HuH-7.5 (cell line): ENCODE measurements around the gene ELAC1.

ENCODE experiments used
- DNase-seq: peaks from one replicate; pipeline ENCODE4 v3.0.0; 2011; ENCODE audit warnings: low spot score

The ELAC1 gene

GRCh38 chr18:51017140-51017879 lies 49.5 kb downstream of the ELAC1 start:
- DNase-seq, result no peak

GRCh38 chr18:51020536-51020935 lies 52.7 kb downstream of the ELAC1 start:
- no peak for DNase-seq

GRCh38 chr18:51021226-51021965 lies 53.6 kb downstream of the ELAC1 start:
- no peak for DNase-seq

GRCh38 chr18:51025512-51025911 lies 57.7 kb downstream of the ELAC1 start:
- no peak for DNase-seq

GRCh38 chr18:51028201-51028805 lies 60.5 kb downstream of the ELAC1 start:
- no peak for DNase-seq

- DNase-seq, result no peak
These were observed 61.5 kb downstream of the ELAC1 start for GRCh38 chr18:51029378-51029693.

GRCh38 chr18:51029694-51030536 lies 62.1 kb downstream of the ELAC1 start, which contains the start of gene SMAD4:
Gene SMAD4, plus strand, starts transcription at chr18:51030213. Its CDS starts 16,834 bp downstream, at chr18:51047047.
- DNase-seq, result peak; percentile 78

- DNase-seq, result peak; percentile 36
These were observed 62.9 kb downstream of the ELAC1 start for GRCh38 chr18:51030537-51031258.

GRCh38 chr18:51032193-51032592 lies 64.4 kb downstream of the ELAC1 start:
- DNase-seq, result no peak

- DNase-seq, result no peak
These were observed 69.4 kb downstream of the ELAC1 start for GRCh38 chr18:51037230-51037629.
